Epidermal melanocyte (primary cell): ENCODE measurements around the gene ATP8B3.

Experiments used
- DNase-seq: peaks from one replicate; pipeline ENCODE4 v3.0.0; 2011; ENCODE audit warnings: low spot score; ENCODE audit not compliant: insufficient read length

The ATP8B3 gene

DNA sequence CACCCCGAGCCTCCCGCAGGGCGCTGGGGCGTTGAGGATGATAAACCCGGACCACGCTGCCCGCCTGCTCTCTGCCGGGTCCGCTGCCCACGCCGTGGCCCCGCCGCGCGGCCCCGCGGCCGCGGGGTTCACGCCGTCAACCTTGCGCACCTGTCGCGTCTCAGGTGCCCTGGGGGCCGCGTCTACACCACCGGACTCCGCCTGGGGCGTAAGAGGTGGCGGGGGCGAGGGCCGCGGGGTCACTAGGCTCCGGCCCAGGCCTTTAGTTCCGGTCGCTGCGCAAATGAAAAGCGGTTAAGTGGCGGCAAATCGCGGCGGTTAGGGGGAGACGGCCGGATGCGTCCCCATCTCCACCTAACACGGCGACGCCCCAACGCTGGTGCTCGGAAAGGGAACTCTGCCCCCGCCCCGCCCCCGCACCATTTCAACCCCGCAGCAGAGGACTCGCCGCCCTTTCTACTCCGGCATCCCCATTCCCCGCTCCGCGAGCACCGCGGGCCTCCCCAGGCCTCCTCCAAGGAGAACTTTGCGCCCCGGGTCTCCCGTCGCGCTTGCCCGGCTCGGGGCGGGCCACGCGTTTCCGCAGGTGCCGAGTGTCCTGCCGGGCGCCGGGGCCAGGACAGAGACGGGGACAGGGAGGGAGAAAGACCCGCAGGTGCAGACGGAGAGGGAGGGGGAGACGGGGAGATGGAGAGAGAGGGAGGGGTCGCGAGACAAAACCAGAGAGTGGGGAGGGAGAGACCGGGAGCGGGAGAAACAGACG, 54.4 kb downstream of the ATP8B3 start:
- DNase-seq: no peak

DNA sequence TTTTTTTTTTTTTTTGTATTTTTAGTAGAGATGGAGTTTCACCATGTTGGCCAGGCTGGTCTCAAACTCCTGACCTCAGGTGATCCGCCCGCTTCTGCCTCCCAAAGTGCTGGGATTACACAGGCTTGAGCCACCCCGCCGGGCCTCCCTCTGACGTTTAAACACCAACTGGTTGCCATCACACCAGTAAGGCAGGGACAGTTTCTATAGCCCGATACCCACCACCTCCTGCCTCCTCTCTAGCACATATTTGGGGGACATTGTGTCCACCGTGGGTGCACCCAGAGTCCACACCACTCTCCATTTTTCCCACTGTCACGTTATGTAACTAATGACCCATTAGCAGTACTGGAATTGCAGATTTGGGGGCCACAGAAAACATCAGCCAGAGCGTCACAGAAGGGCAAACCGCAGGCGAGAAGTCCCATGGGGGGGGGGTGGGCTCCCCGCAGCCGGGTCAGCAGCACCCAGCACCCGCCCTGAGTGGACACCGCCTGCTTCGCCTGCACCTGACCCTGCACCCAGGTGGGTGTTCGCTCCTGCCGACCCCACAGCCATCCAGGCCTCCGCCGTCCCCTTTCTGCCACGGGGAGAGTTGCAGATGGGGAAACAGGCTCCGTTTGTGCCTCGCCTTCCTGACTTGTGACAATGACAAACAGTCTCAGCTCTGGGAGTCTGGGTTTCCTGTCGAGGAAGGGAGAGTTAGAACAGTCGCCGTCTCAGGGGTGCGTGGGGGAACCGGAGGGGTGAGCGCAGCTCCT, 55.2 kb downstream of the ATP8B3 start:
- no peak for DNase-seq

DNA sequence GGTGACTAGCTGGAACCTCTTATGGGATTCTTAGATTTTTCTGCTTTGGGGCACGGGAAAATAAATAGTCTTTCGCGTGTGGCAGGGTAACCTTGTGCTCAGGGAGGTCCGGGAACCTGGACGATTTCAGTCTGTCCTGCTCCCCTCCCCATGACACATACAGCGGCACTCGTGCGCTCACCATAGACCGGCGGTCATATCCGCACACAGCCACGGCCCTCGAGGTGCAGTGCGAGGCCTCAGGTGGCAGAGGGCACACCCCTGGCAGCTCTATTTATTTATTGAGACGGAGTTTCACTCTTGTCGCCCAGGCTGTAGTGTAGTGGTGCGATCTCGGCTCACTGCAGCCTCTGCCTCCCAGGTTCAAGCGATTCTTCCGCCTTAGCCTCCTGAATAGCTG, 55.8 kb downstream of the ATP8B3 start:
- DNase-seq: no peak

DNA sequence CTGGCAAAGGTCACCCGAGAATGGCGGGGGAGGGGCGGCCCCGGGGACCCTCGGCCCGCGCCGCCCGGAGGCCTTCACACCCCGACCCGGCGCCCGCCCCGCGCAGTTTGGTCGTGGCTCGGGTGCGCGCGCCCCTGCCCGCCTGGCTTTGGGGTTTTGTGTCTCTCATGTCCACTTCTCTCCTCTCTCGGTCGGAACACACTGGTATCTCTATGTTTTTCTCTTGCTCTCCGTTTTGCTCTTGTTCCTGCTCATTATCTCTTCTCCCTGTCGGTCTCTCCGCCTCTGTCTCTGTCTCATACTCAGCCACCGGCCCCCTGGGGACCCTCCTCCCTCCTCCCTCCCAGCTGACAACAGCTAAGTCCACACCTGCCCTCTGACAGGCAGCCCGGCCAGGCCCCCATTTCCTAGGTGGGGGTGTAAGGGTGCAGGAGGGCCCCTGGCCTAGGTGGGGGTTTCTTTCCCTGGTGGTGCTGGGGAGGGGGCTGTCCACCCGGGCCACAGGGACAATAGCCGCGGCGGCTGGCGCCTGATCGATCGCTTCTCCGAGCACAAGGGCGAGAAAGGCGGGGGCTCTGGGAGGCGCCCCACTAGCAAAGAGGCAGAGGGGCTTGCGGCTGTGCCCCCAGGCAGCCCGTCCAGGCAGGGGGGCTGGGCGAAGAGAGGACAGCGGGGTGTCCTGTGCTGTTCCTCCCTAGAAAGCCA, 56.5 kb downstream of the ATP8B3 start:
- no peak for DNase-seq

DNA sequence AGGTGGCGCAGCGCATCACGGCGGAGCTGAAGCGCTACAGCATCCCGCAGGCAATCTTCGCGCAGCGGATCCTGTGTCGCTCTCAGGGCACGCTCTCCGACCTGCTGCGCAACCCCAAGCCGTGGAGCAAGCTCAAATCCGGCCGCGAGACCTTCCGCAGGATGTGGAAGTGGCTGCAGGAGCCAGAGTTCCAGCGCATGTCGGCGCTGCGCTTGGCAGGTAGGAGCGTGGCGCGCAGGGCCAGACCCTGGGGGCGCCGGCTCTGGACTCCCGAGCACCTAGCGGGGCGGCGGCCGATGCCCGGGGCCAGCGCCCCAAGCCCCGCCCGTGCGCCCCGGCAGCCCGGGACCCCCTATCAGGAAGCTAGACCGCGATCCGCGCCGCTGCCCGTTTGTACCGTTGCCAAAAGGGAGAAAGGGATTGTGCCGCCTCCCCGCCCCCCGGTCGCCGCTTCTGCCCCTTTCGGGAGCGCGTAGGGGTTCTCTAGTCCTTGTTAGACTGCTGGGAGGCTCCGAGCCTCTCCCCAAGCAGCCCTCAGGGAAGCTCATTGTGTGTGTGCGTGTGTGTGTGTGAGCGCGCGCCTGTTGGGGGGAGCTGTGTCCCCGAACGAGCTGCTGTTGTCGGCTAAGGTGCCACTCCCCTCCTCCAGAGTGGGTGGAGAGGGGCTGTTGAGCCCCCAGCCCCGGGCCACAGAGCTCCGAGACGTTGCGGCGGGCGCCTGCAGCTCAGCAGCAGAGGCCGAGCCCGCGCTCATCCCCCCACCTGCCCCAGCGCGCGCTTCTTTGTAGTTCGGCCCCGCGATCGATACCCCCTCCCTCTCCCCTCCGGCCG, 57.2 kb downstream of the ATP8B3 start:
- DNase-seq: no peak

DNA sequence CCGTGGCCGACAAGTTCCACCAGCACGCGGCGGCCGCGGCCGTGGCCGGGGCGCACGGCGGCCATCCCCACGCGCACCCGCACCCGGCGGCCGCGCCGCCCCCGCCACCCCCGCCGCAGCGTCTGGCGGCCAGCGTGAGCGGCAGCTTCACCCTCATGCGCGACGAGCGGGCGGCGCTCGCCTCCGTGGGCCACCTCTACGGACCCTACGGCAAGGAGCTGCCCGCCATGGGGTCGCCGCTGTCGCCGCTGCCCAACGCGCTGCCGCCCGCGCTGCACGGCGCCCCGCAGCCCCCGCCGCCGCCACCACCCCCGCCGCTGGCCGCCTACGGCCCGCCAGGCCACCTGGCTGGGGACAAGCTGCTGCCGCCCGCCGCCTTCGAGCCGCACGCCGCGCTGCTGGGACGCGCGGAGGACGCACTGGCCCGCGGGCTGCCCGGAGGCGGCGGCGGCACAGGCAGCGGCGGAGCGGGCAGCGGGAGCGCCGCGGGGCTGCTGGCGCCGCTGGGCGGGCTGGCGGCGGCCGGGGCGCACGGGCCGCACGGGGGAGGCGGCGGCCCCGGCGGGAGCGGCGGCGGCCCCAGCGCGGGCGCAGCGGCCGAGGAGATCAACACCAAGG, 57.9 kb downstream of the ATP8B3 start:
- no peak for DNase-seq

DNA sequence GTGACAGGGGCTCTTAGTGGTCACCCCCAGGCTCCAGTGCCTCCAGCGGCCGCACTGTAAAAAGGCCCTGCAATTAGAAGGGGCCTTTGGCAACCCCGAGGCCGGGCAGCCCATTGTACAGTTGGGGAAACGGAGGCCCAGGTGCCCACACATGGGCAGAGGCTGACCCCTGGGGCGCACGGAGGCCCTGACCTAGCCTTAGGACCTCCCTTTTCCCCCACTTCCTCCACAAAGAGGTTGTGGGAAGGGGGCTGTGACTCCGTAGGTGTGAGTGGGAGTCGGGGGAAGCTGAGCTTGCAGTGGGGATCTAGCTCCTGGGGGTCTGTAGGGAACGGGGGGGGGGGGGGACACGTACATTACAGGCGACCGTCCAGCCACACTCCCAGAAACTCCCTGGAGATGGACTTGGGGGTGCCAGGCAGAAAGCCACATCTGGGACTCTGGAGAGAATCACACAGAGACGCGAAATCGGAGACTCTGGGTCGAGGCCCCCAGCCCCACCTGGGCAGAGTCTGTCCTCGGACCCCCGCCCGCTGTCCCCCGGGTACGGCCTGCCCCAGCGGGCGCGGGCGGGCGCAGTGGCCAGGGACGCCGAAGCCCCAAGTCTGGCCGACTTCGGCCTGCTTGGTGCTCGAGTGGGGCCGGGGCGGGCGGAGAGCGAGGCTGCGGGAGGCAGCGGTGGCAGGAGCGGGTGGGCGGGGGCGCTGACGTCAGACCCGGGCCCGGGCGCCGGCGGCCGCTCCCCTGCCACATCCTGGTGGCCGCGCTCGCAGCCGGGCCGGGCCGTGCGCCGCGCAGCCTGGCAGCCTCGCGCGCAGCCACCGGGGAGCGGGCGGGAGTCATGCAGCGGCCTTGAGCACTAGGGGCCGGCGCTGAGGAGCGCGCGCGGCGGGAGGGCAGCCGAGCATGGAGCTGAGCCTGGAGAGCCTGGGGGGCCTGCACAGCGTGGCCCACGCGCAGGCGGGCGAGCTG, 59.0 kb downstream of the ATP8B3 start, which contains the start of gene ONECUT3:
ONECUT3 (plus strand) TSS at position 750 of the 972 bp plus-strand sequence; CDS start at position 907, 157 bp downstream.
- no peak for DNase-seq

DNA sequence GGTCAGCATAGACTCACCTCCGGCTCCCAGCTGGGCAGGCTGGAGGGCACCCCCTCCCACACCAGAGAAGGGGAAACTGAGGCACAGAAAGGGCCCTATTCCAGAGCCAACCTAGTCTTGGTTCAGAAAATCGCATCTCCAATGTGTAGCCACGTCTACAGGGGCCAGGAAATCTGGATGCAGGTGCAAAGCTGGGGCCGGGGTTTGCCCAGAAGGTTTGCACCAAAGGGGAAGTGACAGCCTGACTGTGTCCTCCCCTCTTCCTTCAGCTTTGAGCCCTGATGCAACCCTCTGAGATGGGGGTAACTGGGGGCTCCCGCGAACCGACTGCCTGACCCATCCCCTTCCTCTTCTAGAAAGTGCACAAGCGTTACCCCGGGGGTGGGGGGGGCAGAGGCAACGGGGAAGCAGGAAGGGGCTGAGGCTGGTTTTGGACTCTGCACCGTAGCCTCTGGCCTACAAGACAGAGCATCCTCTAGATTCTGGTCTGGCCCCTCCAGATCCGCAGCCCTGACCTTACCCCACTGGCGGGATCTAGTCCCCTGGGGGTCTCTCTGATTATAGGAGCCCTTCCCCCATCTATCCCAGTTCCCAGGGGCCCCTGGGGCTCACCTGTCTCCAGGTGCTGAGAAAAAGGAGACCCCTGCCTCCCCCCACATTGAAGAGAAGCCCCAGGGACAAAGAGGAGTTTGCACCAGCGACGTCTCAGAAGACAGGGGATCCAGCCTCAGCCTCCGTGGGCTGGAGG, 59.9 kb downstream of the ATP8B3 start:
- no peak for DNase-seq

DNA sequence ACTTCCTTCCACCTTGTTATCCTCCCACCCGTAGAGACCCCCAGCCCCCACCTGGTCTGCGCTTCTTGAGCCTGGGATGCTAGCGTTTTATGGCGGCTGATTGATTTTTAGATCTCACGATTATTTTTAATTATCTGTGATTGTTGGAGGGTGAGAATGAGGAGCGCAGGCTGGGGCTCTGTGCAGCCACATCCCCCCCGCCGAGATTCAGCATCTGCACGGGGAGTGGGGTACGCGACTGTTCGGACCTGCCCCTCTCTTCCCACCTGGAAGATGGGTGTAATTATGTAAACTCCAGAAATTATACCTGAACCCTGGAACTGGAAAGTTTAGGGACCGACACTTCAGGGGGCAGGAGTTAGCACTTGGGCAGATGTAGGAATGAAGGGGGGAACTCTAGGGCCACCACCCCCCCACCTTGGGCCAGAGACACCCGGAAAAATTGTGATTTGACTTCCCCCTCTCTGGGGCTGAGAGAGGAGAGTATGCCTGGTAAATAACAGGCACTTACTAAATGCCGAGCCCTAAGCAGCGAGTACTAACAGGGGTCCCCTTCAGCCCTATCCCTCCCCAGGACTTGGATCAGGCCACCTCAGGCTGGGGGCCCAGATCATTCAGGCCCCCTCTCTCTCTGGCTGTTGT, 60.6 kb downstream of the ATP8B3 start:
- DNase-seq: no peak

DNA sequence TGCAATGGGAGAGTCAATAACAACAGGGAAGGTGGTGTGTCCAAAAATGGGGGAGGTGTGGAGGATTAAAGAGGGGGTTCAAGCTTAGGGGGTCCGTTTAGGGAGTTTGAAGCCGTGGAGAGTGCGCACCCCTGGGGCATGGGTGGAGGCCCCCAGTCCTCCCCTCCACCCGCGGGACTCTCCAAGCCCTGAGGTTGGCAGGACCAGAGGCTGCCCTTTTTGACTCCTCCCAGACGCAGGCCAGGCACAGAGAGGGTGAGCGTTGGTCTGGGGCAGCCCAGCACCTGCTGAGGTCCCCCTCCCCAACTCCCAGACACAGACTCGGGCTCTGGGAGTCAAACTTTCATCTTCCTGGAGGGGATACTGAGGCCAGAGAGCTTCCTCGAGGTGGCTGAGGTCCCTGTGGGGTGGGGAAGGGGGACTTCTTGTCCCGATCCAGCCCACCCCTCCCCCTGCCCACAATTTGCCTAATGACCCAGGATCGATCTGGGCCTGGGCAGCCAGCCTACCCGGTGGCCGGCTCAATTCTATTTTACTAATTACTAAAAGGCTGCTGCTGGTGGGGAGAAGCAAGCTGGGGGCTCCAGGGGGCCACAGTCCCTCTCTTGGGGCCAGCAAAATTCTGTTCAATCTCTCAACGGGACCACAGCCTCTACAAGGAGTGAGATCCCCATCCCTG, 61.6 kb downstream of the ATP8B3 start:
- DNase-seq: no peak

DNA sequence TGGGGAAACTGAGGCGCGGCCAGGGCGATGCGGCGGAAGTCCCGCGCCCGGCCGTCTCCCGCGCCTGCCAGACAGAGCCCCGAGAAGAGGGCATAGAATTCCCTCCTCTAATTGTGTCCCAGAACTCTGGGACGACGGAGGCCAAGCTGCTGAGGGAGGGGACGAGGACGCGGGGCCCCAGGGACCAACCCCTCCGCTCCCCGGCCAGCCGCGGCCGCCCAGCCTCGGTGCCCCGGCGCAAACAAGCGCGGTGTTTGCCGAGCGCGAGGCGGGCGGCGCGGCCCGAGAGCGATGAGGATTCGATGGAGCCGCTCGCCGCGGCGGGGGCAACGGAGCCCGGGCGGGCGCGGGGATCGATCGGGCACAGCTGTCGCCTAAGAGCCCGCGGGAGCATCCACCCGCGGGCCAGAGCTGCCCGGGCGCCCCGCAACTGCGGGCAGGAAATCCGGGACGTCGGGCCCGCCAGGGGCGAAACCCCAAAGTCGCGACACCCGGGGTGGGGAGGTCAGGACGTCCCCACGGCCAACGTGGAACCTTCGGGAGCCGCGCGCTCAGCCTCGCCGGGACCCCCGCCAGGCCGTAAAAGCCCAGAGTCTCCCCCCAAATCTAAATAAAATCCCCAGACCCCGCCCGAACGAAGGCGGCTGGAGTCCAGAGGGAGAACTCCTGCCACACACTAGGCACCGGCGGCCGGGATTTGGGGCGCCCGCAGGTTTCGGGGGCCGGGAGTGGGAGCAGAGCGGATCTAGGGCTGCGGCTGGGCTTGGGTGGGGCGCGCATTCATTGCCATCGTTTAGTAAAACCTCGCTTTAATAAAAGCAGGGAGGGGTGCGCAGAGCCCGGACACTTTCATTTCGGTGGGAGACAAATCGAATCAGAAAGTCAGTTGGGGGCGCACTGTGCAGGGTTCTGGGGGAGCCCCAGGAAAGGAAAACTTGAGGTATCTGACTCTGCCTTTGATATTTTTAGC, 62.4 kb downstream of the ATP8B3 start:
- no peak for DNase-seq

DNA sequence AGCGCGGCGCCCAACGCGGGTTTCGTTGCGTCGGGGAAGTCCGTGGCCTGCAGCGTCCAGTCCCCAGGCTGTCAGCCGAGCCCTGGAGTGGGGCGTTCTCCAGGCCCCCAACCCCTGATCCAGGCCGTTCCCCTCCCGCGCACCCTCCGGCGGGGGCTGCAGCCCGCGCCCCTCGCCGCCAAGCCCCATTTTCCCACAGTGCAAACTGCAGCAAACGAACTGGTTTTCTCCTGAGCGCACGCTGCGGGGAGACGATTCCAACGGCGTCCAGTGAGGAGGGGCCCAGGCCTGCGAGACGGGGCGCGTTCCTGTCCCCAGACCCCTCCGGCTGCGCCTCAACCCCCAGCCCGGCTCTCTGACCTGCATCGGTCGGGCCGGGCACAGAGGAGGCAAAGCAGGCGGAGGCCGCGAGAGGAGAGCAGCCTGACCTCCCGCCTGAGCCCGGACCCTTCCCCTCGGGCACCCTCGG, 63.2 kb downstream of the ATP8B3 start:
- DNase-seq: no peak

DNA sequence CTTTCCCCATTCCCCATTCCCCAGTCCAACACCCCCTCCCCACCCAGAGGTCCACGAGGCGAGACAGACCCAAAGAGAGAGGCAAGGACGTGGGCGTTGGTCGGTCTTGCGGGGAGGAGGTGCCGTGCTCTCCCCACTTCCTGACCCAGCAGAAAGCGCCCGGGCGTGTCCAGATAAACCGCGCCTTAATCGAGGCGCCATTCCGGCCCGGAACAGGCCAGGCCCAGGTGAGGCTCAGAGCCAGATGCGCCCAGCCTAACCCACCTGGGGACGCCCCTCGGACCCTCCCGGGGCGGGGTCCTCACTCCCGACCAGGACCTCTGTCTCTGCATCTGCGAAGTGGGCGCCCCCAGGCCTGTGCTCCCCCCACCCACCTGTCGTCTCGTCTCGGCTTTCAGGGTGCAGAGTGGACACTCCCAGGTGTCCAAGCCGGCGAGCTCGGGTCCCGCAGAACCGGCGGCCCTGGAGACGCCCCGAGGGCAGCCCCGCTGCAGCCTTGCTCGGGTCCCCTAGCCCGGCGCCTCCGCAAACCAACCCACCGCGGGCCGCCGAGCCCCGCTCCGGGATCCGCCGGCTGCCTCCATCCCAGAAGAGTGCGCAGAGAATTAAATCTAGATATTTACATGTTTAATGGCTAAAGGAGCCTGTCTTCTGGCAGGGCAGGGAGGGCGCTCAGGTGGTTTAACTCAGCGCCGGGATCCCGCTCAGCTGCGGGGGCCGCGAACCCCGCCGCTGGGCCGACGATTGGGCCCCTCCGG, 63.8 kb downstream of the ATP8B3 start:
- DNase-seq: no peak

DNA sequence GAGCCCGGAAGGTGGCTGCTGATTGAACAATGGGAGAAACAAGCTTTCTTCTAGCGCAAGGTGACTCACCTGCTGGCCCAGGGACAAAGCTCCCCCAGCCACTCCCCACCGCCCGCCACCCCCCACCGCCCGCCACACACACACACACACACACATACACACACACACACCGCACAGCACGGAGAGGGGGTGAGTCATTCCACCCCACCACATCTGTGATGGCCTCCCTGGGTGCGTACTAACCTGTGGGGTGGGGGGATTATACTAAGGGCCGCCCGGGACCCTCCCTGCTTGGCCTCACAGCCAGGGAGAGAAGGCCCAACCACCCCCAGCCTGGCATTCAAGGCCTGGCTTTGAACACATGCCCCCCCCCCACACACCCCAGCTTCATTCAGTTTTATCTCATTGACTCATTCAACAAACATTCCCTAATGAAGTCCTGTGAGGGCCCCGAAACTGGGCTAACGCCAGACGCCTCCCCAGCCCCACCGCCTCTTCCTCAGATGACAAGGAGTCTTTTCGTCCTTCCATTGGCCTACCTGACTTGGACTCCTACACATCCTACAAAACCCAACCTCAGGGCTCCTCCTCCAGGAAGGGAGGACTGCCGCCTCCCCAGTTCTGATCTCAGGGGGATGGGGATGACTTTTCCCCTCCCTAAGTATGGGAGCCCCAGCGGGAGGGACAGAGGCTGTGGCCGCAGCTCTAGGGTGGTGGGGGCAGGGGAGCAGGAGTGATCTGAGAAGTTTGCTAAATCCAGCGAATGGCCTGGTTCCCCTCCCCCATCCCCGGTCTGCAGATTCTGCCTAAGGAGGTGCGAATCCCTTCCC, 64.6 kb downstream of the ATP8B3 start:
- DNase-seq: no peak
